Measurements from ENCODE around the gene THSD4.
"Not testable (repeated sequence)": the region's sequence is repeated elsewhere in the genome, so short reads cannot be mapped to it uniquely, and the experiment has no call there.

THSD4 gene

GRCh38 chr15:71194286-71194685, 79.0 kb downstream of the THSD4 start:
- DNase-seq: no peak

DNA sequence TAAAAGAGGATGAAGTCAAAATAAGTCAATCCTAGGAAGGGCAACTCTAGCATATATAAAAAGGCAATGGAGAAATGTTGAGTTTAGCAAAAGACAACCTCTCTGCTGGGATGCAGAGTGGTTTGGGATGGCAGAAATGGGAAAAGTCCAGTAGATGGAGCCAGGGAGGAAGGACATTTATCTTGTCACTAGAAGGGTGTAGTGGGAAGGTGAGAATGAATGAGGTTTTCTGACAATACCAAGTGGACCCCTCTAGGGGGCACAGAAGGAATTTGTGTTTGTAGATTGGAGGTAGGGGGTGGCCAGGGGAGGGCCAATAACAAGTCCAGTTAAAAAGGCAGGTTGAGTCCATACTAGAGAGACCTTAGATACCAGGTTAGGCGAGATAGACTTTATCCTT, 80.0 kb downstream of the THSD4 start:
- DNase-seq: no peak

DNA sequence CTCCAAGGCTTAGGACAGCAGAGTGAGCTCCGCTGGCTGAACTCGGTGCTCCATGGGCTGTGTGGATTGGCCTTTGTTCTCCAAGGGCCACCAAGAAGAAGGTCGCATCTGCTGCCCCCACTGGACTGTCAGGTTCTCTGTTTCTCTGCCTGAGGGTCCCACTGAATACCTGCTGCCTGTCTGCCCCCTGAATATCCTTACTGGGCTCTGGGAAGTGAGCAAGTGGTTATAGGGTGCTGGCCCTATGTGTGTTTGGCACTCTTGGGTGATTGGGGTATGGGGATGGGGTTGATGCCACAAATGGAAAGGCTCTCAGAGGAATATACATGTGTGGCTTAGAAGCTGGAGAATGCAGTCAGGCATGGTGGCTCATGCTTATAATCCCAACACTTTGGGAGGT, 82.3 kb downstream of the THSD4 start:
- no peak for DNase-seq

- DNase-seq: no peak
Measured at GRCh38 chr15:71198846-71199245, 83.6 kb downstream of the THSD4 start.

- DNase-seq: no peak
Measured at GRCh38 chr15:71199384-71200351, 84.4 kb downstream of the THSD4 start.

DNA sequence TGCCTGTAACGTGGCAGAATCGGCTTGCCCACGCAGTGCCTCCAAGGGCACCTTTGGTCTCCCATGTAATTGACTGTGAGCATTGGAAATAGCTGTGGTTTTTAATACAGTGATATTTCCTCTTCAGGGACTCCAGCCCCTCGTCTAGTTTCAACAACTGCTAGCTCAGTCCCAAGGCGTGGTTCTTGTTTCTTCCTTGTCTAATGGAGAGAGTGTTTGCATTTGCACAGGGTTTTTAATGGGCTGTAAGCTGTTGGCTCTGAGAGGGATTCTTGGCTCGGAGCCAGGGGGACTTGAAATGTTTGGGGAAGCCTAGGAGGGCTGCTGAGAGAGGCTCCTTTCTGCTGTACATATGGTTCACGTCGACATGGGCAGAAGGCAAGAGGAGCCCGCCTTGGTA, 86.2 kb downstream of the THSD4 start:
- peak; percentile 4 for DNase-seq

GRCh38 chr15:71202712-71203111, 87.4 kb downstream of the THSD4 start:
- DNase-seq: no peak

GRCh38 chr15:71203586-71204474, 88.6 kb downstream of the THSD4 start:
- no peak for DNase-seq

- DNase-seq: no peak
Measured at GRCh38 chr15:71207141-71207540, 91.9 kb downstream of the THSD4 start.

DNA sequence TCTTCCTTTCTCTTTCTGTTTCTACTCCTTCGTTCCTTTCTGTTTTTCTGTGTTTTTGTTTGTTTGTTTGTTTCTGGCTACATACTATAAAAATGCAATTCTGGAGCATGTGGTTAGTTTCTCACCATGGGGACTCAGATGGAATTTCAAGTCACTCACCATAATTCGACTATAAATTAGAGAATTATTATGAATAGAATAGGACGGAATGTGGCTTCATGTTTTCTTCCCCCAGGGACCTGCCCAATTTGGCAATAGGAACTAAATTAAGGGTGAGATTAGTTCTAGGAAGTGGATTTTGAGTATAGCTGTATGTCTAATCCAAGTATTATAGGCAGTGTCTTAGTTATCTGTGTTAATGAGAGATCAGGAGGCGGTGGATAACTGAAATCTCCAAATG, 96.9 kb downstream of the THSD4 start:
- no peak for DNase-seq

DNA sequence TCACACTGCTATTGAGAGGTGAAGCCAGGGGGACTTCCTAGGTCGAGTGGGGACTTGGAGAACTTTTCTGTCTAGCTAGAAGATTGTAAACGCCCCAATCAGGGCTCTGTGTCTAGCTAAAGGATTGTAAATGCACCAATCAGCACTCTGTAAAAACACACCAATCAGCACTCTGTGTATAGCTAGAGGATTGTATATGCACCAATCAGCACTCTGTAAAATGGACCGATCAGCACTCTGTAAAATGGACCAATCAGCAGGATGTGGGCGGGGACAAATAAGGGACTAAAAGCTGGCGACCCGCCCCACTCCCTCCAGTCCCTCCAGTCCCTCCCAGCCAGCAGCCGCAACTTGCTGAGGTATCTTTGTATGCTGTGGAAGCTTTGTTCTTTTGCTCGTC, 98.7 kb downstream of the THSD4 start:
- not testable (repeated sequence) for DNase-seq

GRCh38 chr15:71215126-71215894, 100.0 kb downstream of the THSD4 start:
- no peak for DNase-seq

- no peak for DNase-seq
Measured at GRCh38 chr15:71218272-71218805, 103.1 kb downstream of the THSD4 start.

DNA sequence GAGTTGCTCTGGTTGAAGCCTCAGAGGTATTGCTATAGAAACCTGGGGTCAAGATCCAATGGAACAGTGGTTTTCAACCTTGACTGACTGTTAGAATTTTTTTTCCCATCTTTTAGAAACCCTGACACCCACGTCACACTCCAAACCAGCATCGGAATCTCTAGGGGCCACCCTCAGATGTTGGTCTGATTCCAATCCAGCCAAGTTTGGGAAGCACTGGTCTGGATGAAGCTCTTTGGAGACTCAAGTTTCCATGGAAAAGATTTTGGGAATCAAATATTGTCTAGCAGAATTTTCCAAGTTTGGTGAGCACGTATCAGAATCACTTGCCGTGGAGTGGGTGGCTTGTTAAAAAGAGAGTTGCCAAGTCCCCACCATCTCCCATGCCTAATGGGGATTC, 103.8 kb downstream of the THSD4 start:
- no peak for DNase-seq

DNA sequence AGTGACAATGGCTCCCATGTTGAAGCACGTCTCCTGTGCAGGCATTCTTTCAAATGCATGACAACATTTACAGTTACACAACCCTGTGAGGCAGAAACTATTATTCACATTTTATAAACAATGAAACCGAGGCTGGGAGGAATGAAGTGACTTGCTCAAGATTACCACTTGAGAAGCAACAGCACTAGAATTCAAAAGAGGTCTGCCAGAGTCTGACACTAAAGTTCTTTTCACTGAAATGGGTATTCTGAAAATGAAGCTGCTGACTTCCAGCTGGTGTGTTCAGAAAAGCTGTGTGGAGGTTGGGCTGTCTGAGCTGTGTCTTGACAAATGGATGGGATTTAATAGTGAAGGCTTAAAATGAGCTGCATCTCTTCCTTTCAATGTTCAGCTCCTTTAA, 104.4 kb downstream of the THSD4 start:
- no peak for DNase-seq

- no peak for DNase-seq
Measured at GRCh38 chr15:71220828-71221227, 105.6 kb downstream of the THSD4 start.

- DNase-seq: no peak
Measured at GRCh38 chr15:71221417-71221816, 106.1 kb downstream of the THSD4 start.

GRCh38 chr15:71223516-71223915, 108.2 kb downstream of the THSD4 start:
- DNase-seq: no peak

DNA sequence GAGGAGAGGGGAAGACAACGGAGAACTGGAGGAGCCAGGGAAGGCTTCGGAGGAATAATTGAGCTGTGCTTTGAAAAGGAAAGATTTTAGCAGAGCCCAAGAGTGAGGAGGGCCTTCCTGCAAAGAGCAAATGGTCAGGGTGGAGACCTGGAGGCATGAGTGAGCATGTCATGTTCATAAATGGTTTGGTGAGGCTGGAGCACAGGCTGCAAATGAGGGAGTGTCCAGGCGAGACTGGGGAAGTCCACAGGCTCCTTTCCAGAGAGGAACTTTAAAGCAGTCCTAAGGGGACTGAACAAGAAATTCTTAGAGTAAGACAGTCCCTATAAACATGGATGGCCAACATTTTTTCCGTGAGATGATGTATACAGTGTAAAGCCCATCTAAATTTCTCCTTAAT, 108.8 kb downstream of the THSD4 start:
- DNase-seq: no peak

- no peak for DNase-seq
Measured at GRCh38 chr15:71225851-71226250, 110.6 kb downstream of the THSD4 start.

- DNase-seq: no peak
Measured at GRCh38 chr15:71226536-71227455, 111.5 kb downstream of the THSD4 start.

GRCh38 chr15:71228403-71228802, 113.1 kb downstream of the THSD4 start:
- DNase-seq: no peak

Data from NCI-H446 treated with DMSO at 0.1 percent for 48 hours (cell line).